ENCODE measurements around the gene KANK4. TPM values are rescaled to one million over a fixed set of nuclear protein-coding genes. Genes with fewer than 3 reads are reported as not detected.
"Not testable (repeated sequence)": the region's sequence is repeated elsewhere in the genome, so short reads cannot be mapped to it uniquely, and the experiment has no call there.

Gene KANK4
- total RNA-seq, 4 donors from 2014 or later, result 14.5 TPM; not detected in 3

DNA sequence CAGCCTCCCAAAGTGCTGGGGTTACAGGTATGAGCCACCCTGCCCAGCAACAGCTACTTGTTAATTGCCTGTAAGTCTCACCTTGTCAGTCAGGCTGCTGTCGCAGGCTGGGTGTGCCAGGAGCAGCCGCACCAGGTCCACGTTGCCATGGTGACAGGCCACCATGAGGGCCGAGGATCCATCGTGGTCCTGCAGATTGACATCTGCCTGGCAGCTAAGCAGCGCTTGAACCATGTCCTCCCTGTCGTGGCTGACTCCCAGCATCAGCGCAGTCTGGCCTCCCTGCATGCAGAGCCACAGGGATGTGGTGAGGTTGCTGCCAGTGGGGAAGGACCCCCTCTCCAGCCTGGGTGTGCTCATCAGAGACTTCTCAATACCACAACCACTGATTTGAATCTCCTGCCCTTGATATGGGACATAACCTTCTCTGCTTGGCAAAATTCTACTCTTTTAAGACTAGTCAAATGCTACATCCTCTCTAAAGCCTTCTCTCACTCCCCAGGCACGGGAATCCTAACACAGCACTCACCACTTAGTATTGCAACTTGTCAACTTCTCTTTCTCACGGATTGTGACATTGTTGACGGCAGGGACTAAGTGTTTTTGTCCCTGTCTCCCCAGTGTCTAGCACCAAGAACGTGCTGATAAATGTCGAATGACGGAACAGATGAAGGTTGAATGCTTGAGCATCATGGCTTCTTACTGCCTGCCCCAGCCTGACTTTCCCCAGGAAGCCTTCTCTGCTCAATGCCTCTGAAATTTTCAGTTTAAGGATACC is 71.7 kb downstream of the KANK4 start:
- intact Hi-C loops (cut with DNase I; ENCODE audit: low total_unique reads), result no loop called here
- Histone ChIP-seq H3K4me1 (no peaks in the 10 kb centered on the region), H3K4me3 (no peak overlapping the region), H3K27me3 (no peaks in the 10 kb centered on the region), H3K36me3 (no peaks in the 10 kb centered on the region), H3K27ac (no peak overlapping the region), H3K9me3 (no peaks in the 10 kb centered on the region)
- no peak for TF ChIP-seq POLR2A (IDR thresholded peaks at IDR 0.05)
- TF ChIP-seq, protein P1, sequence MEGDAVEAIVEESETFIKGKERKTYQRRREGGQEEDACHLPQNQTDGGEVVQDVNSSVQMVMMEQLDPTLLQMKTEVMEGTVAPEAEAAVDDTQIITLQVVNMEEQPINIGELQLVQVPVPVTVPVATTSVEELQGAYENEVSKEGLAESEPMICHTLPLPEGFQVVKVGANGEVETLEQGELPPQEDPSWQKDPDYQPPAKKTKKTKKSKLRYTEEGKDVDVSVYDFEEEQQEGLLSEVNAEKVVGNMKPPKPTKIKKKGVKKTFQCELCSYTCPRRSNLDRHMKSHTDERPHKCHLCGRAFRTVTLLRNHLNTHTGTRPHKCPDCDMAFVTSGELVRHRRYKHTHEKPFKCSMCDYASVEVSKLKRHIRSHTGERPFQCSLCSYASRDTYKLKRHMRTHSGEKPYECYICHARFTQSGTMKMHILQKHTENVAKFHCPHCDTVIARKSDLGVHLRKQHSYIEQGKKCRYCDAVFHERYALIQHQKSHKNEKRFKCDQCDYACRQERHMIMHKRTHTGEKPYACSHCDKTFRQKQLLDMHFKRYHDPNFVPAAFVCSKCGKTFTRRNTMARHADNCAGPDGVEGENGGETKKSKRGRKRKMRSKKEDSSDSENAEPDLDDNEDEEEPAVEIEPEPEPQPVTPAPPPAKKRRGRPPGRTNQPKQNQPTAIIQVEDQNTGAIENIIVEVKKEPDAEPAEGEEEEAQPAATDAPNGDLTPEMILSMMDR (IDR thresholded peaks at IDR 0.05), result no peak
- DNase-seq, result no peak

- H3K4me1 ChIP-seq, result no peaks in the 10 kb centered on the region
- no peak for TF ChIP-seq POLR2A (IDR thresholded peaks at IDR 0.05)
- TF ChIP-seq, protein P1 (IDR thresholded peaks at IDR 0.05), result no peak
- H3K27me3 ChIP-seq, result no peaks in the 10 kb centered on the region
- no peak for DNase-seq
- intact Hi-C loops (cut with DNase I; ENCODE audit: low total_unique reads), result no loop called here
- no peak overlapping the region for H3K4me3 ChIP-seq
- H3K27ac ChIP-seq, result no peak overlapping the region
- H3K9me3 ChIP-seq, result no peaks in the 10 kb centered on the region
- no peaks in the 10 kb centered on the region for H3K36me3 ChIP-seq
Measured at GRCh38 chr1:62245201-62245600, 74.0 kb downstream of the KANK4 start.

DNA sequence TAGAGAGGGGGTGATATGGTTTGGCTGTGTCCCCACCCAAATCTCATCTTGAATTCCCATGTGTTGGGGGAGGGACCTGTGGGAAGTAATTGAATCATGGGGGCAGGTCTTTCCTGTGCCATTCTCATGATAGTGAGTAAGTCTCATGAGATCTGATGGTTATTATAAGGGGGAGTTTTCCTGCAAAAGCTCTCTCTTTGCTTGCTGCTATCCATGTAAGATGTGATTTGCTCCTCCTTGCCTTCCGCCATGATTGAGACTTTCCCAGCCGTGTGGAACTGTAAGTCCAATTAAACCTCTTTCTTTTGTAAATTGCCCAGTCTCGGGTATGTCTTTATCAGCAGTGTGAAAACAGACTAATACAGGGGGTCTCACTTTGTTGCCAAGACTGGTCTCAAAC is 74.9 kb downstream of the KANK4 start:
- H3K9me3 ChIP-seq; H3K4me1 ChIP-seq; H3K27ac ChIP-seq; H3K27me3 ChIP-seq; H3K4me3 ChIP-seq; H3K36me3 ChIP-seq; intact Hi-C loops (cut with DNase I; ENCODE audit: low total_unique reads); DNase-seq: not testable (repeated sequence)

- Histone ChIP-seq H3K9me3 (no peaks in the 10 kb centered on the region), H3K27ac (no peak overlapping the region), H3K4me1 (no peaks in the 10 kb centered on the region), H3K36me3 (no peaks in the 10 kb centered on the region), H3K27me3 (no peaks in the 10 kb centered on the region), H3K4me3 (no peak overlapping the region)
- no peak for TF ChIP-seq POLR2A (IDR thresholded peaks at IDR 0.05)
- TF ChIP-seq, protein P1 (IDR thresholded peaks at IDR 0.05), result no peak
- intact Hi-C loops (cut with DNase I; ENCODE audit: low total_unique reads), result no loop called here
- no peak for DNase-seq
Measured at GRCh38 chr1:62241371-62242131, 77.7 kb downstream of the KANK4 start.

DNA sequence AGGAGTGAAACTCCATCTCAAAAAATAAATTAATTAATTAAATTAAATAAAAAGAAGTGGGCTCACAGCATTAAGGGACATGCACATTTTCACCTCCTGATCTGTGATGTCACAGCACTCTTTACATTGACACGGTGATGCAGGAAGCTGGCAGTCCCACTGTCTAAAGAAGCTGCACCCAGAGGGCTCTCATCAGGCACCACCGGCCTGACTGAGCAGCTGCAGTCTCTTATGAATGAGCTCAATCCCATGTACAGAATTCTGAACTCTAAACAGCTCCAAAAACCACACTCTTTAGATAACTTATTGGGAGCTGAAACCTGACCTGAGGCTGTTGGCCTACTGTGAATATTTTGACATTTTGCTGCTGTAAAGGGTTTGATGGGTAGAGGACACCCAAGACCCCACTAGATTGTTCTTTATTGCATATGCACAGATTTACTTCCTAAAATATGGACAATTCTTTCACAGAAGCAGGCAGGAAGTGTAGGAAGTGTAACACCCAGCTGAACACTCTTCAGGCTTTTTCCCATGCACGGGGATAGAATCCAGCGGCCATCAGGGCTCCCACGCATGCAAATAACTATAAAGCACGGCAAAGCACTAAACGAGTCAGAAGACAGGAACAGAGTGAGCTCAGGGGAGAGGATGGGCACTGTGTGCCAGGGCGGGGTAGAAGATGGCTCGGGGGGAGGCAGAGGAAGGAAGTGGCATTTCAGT is 78.4 kb downstream of the KANK4 start:
- Histone ChIP-seq H3K4me3 (no peak overlapping the region), H3K27me3 (no peaks in the 10 kb centered on the region), H3K9me3 (no peaks in the 10 kb centered on the region), H3K27ac (no peak overlapping the region), H3K36me3 (no peaks in the 10 kb centered on the region), H3K4me1 (no peaks in the 10 kb centered on the region)
- intact Hi-C loops (cut with DNase I; ENCODE audit: low total_unique reads), result no loop called here
- TF ChIP-seq, protein P1 (IDR thresholded peaks at IDR 0.05), result no peak
- TF ChIP-seq POLR2A (IDR thresholded peaks at IDR 0.05), result no peak
- DNase-seq, result no peak

DNA sequence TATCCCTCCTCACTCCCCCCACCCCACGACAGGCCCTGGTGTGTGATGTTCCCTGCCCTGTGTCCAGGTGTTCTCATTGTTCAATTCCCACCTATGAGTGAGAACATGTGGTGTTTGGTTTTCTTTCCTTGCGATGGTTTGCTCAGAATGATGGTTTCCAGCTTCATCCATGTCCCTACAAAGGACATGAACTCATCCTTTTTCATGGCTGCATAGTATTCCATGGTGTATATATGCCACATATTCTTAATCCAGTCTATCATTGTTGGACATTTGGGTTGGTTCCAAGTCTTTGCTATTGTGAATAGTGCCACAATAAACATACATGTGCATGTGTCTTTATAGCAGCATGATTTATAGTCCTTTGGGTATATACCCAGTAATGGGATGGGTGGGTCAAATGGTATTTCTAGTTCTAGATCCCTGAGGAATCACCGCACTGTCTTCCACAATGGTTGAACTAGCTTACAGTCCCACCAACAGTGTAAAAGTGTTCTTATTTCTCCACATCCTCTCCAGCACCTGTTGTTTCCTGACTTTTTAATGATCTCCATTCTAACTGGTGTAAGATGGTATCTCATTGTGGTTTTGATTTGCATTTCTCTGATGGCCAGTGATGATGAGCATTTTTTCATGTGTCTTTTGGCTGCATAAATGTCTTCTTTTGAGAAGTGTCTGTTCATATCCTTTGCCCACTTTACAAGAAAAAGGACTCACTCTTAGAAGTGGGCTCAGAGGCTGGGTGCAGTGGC is 79.4 kb downstream of the KANK4 start:
- H3K9me3 ChIP-seq; DNase-seq; H3K27me3 ChIP-seq; H3K4me3 ChIP-seq; H3K27ac ChIP-seq; intact Hi-C loops (cut with DNase I; ENCODE audit: low total_unique reads); H3K4me1 ChIP-seq; H3K36me3 ChIP-seq: not testable (repeated sequence)

Measured in uterus (tissue), 4 donors.